Hematopoietic multipotent progenitor cell treated with erythropoietin and hydrocortisone succinate and interleukin-3 and kit ligand, for 15 days (in vitro differentiated cells): ENCODE data around the gene EXOC1.

Experiments used
- DNase-seq: peaks from one replicate; pipeline ENCODE4 v3.0.0-alpha.2; 2015; ENCODE audit warnings: low spot score

Gene EXOC1

DNA sequence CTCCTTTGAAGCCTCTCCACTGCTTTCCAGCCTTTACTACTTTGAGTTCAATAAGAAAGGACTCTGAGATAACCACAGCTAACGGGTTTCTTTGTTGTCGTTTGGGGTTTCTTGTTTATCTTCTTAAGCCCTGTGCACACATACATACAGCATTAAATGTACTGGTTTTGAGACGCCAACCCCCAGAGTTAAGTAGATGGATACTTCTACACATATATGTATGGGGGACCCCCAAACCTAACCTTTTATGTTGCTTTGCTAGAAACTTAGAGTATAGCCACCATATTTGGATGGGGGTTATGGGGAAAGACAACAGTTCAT lies 96.0 kb downstream of the EXOC1 start:
- no peak for DNase-seq

DNA sequence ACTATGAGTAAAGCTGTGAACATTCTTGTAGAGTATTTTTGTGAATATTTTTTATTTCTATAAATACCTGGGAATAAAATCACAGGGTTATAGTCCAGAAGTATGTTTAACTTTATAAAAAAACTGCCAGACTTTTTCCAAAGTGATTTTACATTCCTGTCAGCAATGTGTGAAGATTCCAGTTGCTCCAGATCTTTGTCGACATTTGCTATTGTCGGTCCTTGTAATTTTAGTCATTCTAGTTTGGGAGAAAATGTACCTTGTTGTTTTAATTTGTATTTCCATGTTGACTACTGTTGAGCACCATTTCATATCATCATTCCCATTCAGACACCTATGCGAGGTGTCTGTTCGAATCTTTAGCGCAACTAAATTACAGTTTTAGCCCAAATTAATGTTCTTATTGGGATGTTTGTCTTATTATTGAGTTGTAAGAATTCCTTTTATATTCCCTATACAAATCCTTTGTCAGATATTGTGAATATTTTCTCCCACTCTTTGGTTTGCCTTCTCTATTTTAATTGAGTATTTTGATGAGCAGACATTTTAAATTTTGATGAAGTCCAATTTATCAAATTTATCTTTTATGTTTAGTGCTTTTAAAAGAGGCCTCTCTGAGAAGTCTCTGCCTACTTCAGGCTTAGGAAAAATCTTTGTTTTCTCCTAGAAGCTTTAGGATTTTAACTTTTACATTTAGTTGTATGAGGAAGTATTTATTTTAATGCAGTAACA lies 97.9 kb downstream of the EXOC1 start:
- no peak for DNase-seq
